ENCODE measurements around the gene TRIM50.
"Not testable (repeated sequence)": the region's sequence is repeated elsewhere in the genome, so short reads cannot be mapped to it uniquely, and the experiment has no call there.

Gene TRIM50

DNA sequence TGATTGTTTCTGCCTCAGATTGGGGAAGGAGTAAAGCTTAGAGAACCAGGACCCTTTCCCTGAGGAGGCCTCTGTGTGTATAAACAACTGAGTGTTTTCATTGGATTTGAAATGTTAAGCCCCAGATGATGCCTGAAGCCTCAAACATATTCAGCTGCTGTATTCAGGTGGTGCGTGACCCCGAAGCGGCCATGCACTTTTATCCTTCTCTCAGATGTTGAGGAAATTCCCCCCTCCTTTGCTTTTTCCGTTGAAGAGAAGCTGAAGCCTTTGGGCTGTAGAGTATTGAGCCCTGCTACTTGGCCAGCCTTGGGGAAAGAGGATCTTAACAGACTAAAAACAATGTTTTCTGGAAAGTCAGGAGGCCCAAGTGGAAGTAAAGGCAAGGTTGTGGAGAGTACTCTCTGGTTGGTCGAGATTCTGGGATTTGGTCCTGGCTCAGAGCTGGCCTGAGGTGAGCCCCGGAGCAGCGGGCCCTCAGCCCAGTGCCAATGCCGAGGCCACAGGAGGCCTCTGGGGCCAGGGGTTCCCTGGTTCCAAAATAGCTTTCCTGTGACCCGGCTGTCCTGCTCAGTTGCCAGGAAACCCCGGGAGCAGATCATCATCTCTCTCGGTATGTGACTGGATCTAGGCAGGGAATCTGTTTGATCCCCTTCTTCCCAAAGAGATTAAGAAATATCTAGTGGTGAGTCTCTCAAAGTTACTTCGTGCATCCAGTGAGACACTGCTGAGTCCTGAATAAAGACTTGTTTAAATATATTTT is 22.6 kb upstream of the TRIM50 start:
- no peak overlapping the region for H3K4me3 ChIP-seq (ENCODE audit: low read depth, low read length)

DNA sequence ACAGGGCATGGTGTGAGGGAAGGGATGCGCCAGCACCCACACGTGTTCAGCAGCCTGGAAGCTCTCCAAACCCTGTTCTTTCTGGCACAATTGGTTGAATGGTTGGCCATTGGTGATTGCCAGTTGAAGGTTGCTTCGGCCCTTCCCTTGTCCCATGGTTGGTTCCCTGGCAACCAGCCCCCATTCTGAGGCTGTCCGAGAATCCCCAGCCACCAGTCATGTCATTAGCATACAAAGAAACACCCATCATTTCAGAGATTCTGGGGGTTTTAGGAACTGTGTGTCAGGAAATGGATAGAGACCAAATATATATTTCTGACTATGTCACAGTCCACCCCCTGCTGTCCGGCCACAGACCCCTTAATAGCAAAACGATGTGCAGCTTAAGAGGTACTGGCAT is 21.9 kb upstream of the TRIM50 start:
- no peak overlapping the region for H3K4me3 ChIP-seq (ENCODE audit: low read depth, low read length)

DNA sequence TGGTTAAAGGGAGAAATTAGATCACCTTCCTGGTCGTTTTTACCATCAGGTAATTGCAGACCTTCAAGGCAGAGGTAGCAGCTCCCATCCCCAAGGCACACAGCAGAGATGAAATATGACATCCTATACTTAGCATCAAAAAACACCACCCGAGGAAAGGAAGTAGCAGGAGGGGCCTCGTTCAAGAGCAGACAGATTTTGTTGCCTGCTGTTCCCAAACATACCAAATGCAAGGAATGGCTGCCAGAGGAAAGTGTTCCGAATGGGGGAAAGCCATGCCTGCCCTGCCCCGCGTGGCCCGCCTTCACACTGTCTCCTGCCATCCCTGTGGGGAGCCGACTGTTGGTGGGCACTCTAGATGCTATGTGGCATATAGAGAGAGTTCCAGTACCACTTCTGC is 18.1 kb upstream of the TRIM50 start:
- no peak overlapping the region for H3K4me3 ChIP-seq (ENCODE audit: low read depth, low read length)

DNA sequence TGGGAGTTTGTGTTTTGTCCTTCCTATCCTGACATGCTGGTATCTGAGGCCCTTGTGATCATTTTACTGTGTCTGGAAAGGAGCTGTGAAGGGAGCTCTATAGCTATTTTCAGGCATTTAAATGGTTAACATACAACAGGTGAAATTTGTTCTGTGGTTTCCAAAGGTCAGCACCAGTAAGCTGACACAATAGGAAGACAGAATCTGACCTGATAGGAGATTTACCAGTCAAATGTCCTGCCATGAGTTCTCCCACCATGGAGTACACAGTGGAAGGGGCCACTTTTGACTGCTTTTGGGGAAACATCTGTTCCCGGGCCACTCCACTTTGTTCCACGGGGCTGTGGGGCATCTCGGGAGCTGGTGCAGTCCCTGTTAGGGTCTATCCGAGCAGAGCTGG is 17.7 kb upstream of the TRIM50 start:
- no peak overlapping the region for H3K4me3 ChIP-seq (ENCODE audit: low read depth, low read length)

DNA sequence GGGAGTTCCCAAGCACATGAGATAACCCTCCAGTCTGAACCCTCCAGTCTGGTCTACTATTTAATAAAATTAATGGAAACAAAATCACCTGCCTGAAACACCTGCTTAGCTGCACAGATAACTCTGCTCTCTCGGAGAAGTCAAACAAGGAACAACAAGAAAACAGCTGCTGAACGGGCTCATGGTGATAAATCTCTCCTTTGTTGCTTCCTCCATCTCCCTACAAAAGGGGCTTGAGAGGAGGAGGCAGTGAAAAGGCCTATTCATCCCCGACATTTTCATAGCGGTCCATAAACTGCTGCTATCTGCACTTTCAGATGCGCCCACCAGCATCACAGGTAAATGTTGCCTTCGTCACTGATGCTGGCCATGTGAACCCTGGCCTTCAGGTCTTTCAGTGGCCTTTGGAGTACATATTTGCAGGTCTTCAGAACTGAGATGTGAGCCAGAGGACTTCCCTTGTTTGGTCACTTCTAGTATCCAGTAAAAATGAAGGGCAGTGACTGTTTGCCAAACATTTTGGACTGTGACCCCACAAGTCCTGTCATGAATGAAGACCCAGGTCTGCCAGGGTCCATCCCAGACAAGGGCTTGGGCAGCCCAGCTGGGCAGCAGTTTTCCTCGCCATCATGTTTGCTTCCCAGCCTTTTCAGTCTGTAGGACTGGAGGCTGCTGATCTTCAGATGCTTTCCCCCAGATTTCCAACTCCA is 15.9 kb upstream of the TRIM50 start:
- H3K4me3 ChIP-seq (ENCODE audit: low read depth, low read length): no peak overlapping the region

DNA sequence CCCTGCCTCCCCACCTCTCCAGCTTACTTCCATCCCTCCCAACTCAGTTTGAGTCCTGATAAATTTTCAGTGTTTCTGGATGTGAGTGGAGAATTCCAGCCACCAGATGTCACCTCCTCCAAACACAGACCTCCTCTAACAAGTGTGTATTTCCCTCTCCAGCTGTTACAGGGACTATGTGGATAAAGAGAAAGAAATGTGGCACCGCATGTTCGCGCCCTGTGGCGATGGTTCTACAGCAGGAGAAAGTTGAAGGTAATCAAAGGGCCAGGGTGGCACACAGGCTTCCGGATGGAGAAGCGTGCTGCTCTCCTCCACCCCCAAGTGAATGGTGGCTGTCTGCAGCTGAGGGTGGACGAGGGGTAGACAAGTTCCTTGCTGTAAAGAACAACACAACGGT is 14.8 kb upstream of the TRIM50 start:
- no peak overlapping the region for H3K4me3 ChIP-seq (ENCODE audit: low read depth, low read length)

DNA sequence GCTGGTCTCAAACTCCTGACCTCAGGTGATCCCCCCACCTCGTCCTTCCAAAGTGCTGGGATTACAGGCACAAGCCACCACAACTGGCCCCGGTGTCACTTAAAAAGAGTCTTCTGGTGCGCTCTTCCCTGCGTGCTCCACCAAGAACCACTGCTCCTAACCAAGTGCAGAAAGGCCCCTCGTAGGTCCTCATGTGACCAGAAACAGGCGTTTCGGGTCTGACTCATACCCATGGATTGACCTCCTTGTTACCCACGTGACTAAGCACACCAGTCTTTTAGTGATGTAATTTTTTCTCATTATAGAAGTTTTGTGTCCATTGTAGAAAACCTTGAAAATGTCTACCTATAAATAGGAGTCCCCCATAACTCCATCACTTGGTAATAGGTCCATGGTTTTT is 14.0 kb upstream of the TRIM50 start:
- no peak overlapping the region for H3K4me3 ChIP-seq (ENCODE audit: low read depth, low read length)

DNA sequence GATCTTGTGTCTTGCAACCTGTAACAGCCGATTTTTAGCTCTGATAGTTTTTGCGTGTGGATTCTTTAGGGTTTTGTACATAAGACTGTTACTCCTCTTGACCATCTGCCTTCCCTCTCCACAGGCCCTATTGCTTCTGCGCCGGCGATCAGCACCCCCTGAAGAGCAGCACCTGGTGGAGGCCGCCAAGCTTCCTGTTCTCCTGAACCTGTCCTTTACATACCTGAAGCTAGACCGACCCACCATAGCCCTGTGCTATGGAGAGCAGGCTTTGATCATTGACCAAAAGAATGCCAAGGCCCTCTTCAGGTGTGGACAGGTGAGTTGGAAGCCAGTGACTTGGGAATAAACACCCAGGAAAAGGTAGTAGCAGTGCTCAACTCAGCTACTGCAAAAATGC is 12.6 kb upstream of the TRIM50 start:
- H3K4me3 ChIP-seq (ENCODE audit: low read depth, low read length): no peak overlapping the region

DNA sequence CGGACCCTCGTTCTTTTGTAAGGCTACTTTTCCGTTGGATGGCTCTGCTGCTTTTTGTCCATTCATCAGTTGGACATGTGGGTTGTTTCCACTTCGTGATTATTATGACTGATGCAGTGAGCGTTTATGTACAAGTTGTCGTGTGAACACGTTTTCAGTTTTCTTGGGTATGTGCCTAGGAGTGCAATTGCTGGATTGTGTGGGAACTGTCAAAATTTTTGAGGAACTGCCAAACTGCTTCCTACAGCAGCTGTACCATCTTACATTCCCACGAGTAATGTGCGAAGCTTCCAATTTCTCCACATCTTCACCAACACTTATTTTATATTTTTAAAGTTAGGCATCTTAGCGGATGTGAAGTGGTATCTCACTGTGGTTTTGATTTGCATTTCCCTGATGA is 10.4 kb upstream of the TRIM50 start:
- H3K4me3 ChIP-seq (ENCODE audit: low read depth, low read length): no peak overlapping the region

DNA sequence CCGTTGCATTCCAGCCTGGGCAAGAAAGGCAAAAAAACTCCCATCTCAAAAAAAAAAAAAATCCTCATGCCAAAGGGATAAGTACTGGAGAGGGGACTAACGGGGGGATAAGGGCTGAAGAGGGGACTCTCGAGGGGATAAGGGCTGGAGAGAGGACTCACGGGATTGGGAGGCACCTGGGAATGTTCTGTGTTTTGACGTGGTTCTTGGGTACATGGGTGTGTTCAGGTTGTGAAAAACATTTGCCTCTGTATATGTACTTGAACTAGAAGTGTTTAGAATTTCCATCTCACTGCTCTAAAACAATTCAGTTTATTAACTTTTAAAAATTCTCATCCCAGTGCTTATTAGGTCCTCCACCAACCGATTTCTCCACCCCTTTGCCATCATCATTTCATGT is 4.6 kb upstream of the TRIM50 start:
- H3K4me3 ChIP-seq (ENCODE audit: low read depth, low read length): no peak overlapping the region

DNA sequence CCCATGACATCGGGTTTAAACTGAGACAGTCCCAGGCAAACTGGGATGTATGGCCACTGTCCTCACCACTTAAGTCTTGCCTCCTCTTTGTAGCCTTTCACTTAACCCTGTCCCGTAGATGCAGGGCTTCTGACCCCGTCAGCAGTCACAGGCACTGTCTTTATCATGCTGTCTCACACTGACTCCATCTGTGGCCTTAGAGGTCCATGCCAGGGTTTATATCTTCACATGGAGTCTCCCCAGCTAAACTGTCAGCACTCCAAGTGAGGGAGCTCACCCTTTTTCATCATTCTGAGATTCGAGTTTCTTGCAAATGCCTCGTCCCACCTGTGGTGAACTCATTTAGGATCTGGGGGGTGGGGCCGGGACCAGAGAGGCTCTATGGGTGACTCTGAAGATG is 2.9 kb upstream of the TRIM50 start:
- no peak overlapping the region for H3K4me3 ChIP-seq (ENCODE audit: low read depth, low read length)

DNA sequence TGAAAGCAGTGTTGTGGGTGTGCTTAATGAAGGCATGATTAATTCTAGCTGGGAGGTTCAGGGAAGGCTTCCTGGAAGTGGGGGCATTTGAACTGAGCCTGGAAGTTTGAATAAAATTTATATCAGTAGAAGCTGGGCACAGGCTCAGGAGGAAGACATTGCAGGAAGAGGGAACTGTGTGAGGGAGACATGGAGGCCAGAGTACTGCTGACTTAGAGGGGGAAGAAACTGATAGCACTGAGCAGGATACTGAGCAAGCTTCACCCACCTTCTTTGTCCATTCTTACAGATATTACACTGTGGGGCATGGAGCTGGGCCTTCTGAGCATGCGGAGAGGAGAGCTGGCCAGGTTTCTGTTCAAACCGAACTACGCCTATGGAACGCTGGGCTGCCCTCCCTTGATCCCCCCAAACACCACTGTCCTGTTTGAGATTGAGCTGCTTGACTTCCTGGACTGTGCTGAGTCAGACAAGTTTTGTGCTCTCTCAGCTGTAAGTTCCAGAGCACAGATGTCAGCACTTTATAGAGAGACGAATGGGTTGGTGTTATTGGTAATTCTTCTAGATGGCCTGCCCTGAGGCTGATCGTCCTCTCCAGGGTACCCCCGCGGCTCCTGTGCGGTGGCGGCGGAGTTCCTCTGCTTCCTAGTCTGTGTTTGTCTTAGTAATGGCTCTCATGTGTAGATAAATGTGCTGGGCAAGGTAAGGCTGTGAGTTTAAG is 2.1 kb upstream of the TRIM50 start:
- no peak overlapping the region for H3K4me3 ChIP-seq (ENCODE audit: low read depth, low read length)

DNA sequence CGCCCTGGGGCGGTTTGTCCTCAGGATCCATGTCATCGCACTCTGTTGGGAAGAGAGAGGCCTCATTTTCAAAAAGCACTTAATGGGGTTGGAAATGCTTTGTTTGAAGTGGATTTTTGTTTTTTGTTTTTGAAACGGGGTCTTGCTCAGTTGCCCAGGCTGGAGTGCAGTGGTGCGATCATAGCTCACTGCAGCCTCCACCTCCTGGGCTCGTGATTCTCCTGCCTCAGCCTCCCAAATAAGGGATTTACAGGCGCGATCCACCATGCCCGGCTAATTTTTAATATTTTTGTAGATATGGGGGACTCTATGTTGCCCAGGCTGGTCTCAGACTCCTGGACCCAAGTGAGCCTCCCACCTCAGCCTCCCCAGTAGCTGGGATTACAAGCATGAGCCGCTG is 814 bp upstream of the TRIM50 start:
- no peak overlapping the region for H3K4me3 ChIP-seq (ENCODE audit: low read depth, low read length)

DNA sequence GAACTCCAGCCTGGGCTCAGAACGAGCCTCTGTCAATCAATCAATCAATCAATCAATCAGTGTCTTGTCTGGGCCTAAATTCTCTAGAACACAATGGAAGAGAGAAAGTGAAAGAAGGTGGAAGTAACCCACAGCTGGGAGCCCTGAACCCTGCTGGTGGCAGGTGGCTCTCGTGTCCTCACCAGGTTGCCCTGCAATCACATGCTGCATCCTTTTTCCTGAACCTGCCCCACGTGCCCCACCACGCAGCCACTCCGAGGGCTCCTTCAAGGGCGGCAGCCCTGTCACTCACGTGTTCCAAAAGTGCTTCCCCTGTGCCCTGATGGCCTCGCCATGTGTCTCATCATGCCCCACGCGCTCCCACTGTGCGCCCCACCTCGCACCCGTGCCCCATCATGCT is 433 bp downstream of the TRIM50 start:
- not testable (repeated sequence) for H3K4me3 ChIP-seq (ENCODE audit: low read depth, low read length)

DNA sequence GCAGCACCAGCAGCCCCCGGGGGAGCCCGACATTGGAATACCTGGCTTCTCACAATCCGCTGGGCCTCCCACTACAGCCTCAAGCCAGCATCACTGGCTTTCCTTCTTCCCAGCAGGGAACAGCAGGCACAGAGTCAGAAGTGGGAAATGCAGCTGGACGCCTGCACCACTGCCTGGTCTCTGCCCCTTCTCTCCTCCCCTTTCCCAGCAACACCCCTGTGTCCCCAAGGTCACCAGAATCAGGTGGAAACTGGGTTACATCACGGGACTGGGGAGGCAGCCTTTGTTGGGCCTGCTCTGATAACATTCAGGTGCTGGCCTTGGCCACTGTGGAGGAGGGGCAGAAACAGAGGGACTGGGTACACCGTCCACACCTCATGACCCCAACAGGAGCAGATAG is 2.5 kb downstream of the TRIM50 start:
- H3K4me3 ChIP-seq (ENCODE audit: low read depth, low read length): not testable (repeated sequence)

DNA sequence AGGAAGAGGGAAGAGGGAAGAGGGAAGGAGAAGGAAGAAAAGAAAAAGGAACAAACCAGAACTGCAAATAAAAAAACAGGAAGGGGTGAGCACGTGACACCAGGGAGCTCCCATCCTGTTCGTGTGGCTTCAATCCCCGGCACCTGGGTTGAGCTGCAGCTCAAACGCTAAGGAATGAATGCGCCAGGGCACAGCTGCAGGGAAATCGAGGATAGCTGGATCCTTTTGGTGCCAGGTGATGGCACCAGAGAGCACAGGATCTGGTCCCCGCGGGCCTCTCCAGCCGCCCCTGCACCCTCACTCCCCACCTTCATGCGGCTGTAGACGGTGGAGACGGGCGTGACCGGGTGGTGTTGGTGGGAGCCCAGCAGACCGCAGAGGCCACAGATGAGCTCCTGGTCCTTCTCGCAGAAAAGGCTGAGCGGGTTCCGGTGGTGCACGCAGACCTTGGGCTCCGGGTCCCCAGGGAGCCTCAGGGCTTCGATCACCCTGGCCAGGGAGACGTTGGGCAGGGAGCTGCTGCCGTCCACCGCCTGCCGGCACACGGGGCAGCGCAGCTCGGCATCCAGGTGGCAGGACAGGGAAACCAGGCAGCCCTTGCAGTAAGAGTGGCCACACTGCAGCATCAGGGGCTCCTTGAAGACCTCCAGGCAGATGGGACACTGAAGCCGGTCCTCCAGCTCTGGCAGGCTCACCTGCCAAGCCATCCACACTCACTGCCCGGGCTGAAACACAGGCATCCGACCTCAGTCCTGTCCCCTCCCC is 3.6 kb downstream of the TRIM50 start:
- not testable (repeated sequence) for H3K4me3 ChIP-seq (ENCODE audit: low read depth, low read length)

DNA sequence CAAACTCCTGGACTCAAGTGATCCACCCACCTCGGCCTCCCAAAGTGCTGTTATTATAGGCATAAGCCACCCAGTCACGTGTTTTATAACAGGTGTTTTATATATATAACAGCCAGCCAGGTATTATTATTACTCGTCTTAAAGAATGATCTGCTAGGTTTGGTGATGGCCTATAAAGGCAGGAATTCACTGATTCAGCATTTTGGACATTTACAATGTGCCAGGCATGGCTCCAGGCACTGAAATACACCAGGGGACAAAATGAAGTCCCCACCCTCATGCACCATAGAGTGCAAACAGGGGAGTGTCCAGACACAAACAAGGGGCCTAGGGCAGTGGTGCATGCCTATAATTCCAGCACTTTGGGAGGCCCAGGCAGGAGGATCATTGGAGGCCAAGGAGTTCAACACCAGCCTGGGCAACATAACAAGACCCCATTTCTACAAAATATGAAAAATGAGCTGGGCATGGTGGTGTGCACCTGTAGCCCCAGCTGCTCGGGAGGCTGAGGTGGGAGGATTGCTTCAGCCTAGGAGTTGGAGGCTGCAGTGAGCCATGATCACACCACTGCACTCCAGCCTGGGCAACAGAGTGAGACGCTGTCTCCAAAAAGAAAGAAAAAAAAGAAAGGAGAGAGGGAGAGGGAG is 4.3 kb downstream of the TRIM50 start:
- H3K4me3 ChIP-seq (ENCODE audit: low read depth, low read length): not testable (repeated sequence)

DNA sequence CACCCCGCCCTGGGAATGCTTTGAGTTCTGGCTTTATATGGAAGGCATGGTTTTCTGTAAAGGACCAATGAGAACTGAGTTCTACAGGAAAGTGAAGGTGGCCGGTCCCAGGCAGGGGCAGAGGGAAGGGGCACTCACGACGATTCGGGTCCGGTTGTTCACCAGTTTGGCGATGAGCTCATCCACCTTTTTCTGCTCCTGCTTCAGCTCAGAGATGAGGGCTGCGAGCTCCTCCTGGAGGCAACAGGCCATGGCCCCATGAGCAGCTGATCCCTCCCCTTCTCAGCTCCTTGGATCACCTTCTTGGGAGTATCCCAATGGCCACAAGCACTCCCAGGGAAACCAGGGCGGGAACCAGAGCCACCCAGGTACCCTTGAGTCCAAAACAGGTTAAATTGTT is 7.9 kb downstream of the TRIM50 start:
- H3K4me3 ChIP-seq (ENCODE audit: low read depth, low read length): not testable (repeated sequence)

DNA sequence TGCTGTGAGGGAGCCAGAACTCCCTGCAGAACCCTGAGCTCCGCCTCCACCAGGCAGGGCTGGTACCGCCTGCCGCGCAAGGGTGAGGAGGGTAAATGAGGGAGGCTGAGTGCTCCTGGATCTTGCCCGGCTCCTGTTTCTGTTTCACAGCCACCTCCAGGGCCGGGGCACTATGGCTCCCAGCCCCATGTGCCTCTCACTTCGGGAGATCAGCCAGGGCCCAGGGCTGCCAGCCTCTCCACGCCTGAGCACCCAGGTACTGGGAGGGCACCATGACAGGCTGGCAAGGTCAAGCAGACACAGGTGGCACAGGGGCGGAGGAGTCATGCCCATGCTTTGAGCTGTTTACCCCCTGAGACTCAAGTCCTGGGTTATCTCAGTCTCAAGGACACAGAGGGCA is 8.3 kb downstream of the TRIM50 start:
- not testable (repeated sequence) for H3K4me3 ChIP-seq (ENCODE audit: low read depth, low read length)

DNA sequence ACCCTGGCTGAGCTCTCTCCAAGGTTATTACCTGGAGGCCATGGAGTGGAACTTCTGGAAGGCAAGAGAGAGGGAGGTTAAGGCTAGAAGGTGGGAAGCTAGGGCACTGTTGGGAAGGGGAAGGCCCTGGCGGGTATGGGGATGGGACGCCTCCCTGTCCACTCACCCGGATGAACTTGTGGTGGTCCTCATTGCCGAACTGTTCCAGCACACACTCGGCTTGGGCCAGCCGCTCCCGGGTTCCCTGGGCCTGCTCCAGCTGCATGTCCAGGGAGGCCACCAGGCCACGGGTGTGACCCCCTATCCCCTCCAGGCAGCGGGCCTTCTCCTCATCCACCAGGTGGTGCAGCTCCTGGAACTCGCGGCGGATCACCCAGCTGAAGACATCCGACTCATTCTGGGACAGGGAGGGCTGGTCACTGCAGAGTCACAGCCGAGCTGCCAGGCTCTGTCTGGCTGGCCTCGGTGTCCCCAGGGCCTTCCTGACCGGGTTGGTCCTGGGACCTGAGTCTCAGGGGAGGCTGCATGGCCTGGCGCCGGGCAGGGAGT is 9.2 kb downstream of the TRIM50 start:
- not testable (repeated sequence) for H3K4me3 ChIP-seq (ENCODE audit: low read depth, low read length)

DNA sequence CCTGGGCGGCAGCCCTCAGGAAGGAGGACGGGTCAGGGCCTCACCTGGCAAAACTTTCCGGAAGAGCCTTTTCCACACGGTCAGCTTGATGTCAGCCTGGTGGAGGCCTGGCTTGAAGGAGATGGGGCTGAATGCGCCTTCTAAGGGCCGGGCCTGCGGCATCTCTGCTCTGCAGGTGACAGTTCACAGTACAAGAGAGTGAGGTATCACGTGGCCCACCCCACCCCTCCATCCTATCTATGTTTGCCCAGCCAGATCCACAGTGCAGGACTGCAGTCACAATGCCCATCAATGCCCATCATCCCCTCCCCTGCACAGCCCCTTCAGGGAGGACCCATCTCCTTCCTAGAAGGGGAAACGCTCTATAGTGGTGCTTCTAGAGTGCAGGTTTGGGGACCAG is 11.4 kb downstream of the TRIM50 start:
- H3K4me3 ChIP-seq (ENCODE audit: low read depth, low read length): no peak overlapping the region

All from iPS-11a (cell line).